Measurements from ENCODE around the gene ST6GALNAC3.
A peak's percentile ranks its signal among the peaks of the same experiment; 100 is the strongest.

Gene ST6GALNAC3

DNA sequence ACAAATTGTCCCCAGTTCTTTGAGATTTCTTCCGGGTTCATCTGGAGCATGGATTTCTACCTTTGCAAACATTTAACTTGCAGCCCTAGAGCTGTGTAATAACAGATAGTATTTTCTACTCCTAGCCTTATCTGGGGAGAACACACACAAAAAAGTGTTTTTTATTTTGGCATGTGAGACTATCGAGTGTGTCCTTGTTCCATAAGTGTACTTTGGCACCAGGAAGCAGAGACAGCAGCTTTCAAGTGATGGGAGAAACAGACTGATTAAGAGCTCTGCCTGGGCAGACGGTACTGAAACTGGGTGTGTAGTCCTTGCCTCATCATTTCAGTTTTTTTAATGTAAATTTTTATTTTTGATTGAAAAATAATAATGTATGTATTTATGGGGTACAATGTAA, 297.4 kb downstream of the ST6GALNAC3 start:
- DNase-seq = no peak

DNA sequence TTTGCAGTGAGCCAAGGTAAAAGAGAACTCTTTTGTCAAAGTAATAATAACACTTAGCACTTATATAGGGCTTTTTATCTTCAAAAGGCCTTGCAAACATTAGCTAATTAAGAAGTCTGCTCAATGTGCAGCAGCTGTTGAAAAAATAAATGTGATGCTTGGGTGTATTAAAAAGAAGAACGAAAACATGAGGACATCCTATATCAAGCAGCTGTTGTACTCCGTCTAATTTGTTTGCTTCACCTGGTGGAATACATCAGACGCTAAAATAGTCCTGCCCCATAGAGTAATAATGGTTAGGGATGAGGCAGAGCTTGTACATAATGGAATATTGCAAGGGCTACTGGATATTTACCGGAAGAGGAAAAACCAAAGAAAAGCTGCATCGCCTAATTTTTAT, 299.5 kb downstream of the ST6GALNAC3 start:
- DNase-seq = no peak

DNA sequence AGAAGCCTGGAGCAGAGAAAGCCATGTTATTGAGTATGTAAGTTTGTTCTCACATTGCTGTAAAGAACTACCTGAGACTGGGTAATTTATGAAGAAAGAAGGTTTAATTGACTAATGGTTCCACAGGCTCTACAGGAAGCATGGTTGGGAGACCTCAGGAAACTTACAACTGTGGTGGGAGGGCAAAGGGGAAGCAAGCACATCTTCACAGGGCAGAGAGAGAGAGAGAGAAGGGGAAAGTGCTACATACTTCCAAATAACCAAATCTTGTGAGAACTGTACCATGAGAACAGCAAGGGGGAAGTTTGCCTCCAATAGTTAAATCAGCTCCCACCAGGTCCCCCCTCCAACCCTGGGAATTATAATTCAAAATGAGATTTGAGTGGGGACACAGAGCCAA, 302.7 kb downstream of the ST6GALNAC3 start:
- no peak for DNase-seq

DNA sequence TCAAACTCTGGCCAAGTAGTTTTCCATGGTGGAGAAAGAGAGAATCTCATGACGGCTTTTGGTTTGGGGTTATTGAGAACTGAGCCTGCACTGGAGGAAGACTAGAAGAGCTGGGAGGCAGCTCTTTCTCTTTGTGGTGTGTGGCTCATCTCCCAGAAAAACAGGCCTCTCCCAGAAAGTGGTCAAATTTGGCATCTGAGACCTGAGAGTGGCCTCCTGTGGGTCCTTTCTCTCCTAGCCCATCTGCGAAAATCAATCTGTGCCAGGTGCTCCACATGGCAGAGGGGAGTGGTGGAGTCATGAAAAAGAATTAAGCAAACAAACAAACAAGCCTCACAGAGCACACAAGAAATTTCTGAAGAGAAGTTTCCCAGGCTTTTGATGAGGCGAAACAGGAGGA, 305.0 kb downstream of the ST6GALNAC3 start:
- no peak for DNase-seq

DNA sequence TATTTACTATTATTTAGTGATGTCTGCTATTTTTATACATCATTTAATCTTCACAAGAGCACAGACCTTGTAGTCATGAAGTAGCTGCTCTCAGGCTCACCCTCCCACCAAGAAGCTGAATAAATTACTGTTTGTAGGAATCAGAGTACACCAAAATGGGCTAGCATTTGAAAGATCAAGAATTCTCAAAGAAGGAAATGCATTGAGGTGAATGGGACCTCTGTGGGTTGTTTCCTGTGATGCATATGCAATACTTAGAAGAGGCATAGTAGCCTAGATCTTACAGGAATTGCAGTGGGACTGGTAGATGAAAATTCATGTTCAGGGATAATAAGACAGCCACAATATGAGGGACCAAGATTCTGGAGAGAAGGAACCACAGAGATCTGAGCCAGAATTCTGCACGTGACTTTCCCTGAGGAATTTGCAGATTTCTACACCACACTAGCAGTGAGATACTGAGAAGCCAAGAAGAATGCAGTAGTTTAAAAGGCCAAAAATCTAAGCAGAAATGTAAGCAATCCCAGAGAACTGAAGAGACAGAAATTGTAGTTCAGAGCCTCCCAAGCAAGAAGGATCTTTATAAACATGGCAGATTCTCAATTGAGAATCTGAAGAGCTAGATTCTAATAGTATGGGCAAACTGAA, 307.0 kb downstream of the ST6GALNAC3 start:
- DNase-seq = no peak

DNA sequence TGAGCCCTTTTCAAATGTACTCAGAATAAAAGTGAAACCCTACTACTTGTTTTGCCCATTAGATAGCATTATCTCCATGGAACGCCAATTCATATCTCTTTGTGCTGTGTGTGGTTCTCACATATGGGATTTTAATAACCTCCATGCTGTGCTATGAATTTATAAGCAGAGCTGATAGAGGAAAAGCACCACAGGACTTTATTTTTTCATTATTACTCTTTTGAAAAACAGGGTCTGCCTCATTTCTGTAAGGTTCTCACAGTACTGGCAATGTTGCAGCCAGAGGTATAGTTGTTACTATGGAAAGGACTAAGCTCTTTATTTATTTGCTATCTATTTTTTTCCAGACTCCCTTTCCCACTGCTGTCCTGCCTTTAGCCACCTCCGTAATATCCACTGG, 313.7 kb downstream of the ST6GALNAC3 start:
- no peak for DNase-seq

DNA sequence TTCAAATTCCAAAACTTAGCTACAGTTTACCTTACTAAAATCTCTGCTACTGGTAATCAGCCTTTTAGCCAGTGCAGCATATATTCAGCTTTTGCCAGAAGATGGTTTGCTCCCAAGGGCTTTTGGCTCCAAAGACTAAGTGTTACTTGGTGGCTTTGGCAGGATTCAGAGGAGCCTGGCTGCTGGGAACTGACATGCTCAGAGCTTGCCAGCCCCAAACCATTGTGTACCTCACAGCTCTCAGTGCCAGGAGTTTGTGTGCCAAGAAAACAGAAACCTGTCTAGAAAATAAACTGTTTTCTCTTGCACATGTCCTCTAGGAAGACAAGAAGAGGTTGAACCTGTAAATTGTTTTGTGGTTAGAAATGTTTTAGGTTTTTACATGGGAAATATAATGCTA, 315.9 kb downstream of the ST6GALNAC3 start:
- no peak for DNase-seq

DNA sequence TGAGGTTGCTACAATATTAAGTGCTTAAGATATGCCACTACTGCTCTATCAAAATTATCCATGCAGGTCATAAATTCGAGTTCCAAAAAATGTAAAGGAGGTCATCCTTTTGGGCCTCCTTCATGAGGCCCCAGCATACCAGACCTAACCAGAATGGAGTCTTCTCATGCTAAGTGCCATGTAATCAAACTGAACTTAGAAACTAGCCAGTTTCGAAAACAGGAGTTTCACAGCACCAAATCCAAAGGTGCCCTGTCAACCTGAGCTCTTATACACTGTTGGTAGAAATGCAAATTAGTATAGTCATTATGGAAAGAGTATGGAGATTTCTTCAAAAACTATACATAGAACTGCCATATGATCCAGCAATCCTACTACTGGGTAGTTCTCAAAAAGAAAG, 320.5 kb downstream of the ST6GALNAC3 start:
- no peak for DNase-seq

DNA sequence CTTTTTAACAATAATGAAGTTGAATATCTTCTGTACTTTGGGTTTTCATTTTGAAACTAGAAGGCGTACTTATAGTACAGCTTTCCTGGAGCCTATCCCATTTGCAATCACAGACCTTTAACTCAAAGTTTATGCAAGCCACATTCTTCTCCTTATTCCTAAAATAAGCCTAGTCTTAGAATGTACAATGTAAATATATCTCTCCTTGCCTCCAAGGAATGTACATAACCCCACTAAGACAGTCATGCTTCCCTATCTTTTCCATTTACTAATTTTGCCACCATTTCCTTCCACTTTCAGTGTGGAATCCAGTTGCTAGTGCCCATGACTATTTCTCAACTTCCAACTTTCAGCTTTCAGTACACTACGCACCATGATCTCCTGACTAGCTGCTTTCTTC, 327.6 kb downstream of the ST6GALNAC3 start:
- no peak for DNase-seq

DNA sequence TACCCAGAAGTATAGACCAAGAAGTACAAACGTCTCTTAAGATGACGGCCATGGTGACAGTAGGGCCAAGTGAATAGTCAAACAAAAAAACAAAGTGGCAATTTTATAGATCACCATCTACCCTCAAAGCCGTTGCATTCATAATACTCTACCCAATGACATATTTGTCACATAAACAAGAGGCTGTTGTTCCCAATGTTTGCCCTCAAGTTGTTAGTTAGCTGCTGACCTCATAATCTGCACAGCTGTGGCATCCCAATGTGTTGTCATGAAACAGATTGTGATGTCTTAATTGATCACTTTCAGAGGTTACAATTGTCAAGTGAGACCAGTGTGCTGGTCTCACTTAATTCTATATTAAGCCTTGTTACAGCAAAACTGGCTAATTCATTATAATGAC, 333.8 kb downstream of the ST6GALNAC3 start:
- no peak for DNase-seq

DNA sequence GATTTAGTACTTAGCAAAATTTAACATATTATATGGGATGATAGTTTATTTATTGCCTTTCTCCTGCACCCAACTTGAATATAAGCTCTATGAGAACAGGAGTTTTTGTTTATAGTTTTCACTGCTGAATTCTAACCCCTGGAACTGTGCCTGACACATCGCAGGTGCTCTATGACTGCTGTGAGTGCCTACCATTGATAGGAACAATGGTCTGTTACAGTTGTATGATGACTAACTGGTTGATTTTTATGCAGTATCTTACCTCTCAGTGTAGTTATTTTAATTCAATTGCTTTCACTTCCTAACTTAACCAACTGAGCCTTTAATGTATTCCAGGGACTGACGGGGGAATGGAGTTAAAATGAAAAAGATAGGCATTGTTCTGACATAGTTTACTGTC, 336.0 kb downstream of the ST6GALNAC3 start:
- no peak for DNase-seq

DNA sequence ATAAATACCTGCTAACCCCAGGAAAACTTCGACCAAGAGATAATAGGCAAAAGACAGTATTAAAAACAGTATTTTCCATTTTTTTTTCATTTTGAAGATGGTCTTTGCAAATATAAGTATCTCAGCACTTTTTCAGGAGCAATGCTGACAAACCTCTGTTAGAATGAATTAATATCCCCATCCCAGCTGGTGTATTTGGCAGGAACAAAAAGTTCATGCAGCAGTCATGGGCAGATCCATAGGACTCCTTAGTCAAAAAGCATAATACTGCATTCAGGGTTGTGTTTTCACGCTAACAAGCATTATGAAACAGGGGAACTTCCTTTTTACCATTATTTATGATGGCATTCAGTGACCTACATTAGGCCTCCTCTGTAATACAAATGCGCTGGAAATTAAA, 344.0 kb downstream of the ST6GALNAC3 start:
- DNase-seq = no peak

DNA sequence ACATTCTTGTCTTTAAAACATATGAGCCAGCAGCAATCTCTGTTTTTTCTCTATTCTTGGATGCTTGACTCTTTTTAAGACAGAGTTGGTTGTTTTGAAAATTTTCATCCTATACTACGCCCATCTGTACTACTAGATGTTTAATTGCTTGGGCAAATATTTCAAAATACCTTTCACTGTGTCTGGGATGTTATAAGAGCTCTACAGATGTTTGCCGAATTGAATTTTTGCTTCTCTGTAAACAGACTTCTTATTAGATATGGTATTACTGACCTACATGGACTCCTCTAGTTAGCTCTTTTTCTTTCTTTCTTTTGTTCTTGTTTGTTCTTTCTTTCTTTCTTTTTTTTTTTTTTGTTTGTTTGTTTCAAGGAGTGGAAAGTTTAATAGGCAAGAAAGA, 345.1 kb downstream of the ST6GALNAC3 start:
- DNase-seq = no peak

DNA sequence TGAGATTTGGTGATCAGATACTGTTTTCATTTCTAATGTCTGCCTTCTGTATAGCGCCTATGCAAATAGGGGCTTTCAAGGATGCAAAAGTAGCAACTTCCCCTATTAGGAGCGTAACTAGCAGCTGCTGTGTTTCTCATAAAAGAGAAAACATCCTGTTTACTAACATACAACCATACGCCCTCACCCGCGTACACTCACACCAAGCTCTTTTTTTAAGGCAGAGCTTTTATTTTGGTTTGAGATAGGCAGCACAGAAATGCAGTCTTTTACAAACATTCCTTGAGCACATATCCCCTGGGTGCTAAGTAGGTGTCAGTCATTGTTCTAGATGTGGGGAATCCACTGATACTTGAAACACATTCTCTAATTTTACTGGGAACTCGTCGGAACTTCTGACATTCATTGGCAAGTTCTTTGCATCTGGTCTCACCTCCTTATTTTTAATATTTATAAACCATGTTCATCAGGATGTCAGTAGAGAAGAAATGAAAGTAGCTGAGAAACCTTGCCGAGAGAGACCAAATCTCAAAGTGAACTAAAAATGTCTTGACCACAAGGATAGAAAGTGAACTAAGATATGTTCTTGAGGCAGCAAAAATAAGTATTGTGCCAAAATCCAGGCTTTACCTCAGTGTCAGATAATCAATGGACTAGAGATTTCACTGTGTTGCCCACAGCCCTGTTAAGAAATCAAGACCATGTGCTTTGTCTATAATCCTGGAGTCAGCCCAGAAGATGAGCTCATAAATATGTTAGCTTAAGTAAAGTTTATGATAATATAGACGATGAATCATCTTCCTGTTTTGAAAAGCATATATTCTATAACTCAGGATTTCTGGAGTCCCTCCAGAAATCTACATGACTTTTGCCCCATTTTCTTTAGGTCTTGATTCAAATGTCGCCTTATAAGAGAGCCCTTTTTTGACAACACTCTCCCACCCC, 350.9 kb downstream of the ST6GALNAC3 start:
- DNase-seq = no peak

DNA sequence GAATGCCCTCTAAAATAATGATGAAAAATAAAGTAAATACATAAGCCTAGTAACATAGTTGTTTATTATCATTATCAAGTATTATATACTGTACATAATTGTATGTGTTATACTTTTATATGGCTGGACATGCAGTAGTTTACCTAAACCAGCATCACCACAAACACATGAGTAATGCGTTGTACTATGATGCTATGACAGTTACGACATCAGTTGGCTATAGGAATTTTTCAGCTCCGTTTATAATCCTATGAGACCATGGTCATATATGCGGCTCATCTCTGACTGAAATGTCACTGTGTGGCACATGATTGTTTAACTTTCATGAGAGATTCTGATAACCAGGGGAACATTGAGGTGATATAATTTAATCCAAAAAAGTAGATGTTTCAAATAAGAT, 352.1 kb downstream of the ST6GALNAC3 start:
- DNase-seq = no peak

DNA sequence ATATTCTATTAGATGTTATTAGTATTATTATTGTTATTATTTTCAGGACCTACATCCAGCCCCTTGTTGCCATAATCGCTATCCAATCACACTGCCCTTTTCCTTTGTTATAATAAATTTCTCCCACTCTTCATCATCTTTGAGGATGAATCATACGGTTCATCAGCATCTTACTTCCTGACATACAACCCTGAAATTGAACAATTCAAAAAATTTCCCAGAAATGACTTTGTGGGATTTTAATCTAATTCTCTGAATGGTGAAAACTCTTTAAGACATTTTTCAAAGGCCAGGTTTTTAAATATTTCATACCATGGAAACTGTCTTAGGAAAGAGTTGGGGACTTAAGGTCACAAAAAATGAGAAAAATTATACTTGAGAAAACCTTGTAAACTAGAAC, 353.5 kb downstream of the ST6GALNAC3 start:
- no peak for DNase-seq

DNA sequence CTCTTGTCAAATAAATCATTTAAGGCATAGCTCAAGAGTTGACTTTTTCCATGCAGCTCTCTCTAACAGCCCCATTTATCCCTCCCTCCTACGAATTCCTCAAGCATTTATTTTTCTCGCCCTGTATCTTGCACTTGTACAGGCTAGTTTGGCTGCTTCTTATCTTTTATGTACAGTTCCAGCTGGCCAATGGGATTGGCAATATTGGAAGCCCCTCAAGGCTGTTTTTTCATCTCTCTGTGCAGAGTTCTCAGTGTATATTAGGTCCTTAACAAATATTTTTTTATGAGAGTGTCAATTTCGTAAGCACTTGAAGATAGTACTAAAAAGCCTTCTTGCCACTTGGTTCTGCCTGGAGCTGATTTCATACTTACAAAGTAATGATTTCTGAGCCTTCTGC, 356.0 kb downstream of the ST6GALNAC3 start:
- no peak for DNase-seq

DNA sequence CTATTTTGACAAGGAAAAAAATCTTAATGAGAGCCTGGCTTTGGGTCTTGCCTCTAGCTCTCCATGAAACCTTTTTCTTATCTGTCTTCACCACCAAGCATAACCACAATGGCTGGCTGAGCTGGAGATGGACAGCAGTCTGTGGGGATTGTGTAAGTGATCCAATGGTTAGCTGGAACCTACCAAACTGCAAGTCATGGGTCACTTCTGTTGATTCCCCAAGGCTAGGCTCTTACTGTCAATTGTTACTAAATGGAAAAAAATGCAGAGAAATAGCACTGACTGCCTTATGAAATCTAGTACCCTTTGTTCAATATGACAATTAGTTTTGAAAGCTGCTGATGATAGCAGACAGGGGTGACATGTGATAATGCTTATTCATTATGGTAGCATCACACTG, 359.0 kb downstream of the ST6GALNAC3 start:
- DNase-seq = peak; percentile 41

DNA sequence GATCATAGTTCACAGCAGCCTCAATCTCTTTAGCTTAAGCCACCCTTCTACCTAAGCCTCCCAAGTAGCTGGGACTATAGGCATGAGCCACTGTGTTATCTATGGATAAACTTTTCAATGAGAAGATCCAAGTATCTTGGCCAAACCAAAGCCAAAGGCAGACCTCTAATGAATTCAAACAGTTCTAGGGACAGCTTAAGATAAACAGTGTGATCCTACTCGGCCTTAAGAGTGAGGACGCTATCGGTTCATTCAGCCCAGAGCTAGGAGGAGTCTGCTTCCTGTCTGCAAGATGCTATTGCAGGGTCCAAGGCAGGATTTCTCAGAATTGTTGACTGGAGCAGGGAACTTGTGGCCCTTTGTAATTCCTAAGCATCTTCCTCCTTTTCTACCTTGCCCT, 368.7 kb downstream of the ST6GALNAC3 start:
- no peak for DNase-seq

DNA sequence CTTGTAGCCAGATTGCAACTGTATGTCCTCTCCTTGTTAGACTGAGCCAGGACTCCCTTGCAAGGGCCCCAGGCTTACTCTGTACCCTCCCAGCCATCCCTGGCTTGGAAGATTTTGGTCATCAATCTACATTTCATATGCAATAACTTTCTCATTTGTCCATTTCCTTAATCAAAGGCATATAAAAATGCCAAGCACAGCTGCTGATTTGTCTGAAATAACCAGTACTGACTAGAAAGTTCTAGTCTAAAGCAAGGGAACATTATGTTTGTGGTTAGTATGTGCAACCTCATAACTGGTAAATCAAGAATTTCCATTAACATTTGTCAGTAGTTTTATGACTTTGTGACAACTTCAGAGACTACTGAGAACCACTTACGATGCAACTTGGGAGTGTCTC, 370.2 kb downstream of the ST6GALNAC3 start:
- DNase-seq = no peak

DNA sequence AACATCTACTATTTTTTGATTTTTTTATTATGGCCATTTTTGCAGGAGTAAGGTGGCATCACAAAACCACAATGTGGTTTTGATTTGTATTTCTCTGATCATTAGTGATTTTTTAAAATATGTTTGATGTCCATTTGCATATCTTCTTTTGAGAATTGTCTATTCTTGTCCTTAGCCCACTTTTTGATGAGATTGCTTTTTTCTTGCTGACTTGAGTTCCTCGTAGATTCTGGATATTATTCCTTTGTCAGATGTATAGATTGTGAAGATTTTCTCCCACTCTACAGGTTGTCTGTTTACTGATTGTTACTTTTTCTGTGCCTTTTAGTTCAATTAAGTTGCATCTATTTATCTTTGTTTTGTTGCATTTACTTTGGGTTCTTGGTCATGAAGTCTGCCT, 375.7 kb downstream of the ST6GALNAC3 start:
- no peak for DNase-seq

DNA sequence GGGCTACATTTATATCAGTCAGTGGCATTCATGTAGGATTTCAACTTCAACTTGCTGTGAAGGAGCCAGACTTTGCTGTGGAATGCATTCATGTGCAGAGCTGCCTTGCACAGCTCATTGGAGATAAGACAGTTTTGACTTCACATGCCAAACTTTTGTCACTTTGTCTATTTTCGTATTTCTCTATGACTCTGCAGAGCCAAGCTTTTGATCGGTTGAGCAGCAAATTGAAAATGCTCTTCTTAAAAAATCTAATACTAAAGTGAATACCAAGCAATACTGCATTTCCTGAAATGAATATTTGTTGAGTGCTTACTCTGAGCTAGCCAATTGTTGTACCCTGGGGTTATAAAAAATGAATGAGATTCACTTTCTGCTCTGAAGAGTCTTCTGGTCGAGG, 388.7 kb downstream of the ST6GALNAC3 start:
- no peak for DNase-seq

DNA sequence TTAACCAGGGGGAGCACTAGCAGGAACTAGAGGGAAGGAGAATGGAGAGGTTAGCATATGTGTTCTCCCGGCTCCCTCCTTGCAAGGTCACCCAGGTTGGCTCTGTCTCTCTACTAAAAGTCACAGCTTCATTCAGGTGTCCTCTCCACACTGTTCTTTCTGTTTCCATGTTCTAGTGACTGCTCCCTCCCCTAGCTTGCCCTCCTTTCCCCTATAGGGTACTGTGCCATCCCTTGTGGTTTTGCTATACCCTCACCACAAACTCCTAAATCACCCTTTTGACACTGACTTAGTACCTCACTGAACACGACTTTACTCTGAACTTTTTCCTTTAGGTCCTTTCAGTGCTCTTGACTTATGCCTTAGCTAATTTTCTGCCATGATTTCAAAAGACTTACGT, 389.3 kb downstream of the ST6GALNAC3 start:
- DNase-seq = no peak

DNA sequence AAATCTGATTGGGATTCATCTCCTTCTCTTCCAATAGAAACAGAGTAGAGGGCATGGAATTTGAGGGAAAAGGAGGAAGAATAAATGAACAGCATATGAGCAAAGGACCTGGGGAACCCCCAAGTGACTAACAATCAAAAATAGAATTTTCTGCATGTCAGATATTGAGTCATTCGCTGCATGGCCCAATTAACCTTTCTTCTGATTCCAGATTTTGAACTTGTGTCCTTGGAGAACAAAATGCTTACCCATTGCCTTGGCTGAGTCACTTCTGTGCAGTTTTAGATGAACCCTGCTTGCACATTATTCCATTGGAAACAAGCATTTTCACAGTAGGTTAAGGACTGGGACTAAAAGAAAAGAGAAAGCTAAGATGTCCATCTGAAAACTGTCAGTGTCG, 390.5 kb downstream of the ST6GALNAC3 start:
- DNase-seq = no peak

DNA sequence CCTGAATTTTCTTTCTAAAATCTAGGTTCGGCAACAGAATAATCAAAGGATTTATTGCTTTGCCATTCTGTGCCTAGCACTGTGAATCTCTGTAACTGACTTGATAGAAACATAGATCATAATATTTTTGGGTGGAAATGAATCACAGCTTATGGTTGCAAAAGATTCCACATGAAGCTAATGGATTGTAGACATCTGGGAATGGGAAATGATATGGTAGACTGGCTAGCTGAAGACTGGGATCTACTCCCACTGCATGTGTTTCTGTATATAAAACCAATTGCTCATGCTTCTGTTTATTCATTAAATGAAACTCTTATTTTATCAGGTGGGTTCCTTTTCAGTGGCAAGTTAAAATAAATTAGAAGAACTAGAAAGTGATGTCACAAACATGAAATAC, 395.6 kb downstream of the ST6GALNAC3 start:
- DNase-seq = no peak
